ENCODE data around the gene FRMD8.

The FRMD8 gene

DNA sequence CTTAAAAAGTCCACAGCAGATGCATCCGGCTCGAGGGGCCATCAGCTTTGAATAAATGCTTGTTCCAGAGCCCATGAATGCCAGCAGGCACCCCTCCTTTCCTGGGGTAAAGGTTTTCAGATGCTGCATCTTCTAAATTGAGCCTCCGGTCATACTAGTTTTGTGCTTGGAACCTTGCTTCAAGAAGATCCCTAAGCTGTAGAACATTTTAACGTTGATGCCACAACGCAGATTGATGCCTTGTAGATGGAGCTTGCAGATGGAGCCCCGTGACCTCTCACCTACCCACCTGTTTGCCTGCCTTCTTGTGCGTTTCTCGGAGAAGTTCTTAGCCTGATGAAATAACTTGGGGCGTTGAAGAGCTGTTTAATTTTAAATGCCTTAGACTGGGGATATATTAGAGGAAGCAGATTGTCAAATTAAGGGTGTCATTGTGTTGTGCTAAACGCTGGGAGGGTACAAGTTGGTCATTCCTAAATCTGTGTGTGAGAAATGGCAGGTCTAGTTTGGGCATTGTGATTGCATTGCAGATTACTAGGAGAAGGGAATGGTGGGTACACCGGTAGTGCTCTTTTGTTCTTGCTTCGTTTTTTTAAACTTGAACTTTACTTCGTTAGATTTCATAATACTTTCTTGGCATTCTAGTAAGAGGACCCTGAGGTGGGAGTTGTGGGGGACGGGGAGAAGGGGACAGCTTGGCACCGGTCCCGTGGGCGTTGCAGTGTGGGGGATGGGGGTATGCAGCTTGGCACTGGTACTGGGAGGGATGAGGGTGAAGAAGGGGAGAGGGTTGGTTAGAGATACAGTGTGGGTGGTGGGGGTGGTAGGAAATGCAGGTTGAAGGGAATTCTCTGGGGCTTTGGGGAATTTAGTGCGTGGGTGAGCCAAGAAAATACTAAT, 38.0 kb downstream of the FRMD8 start:
- DNase-seq (ENCODE audit: low read depth, low spot score) = no peak

DNA sequence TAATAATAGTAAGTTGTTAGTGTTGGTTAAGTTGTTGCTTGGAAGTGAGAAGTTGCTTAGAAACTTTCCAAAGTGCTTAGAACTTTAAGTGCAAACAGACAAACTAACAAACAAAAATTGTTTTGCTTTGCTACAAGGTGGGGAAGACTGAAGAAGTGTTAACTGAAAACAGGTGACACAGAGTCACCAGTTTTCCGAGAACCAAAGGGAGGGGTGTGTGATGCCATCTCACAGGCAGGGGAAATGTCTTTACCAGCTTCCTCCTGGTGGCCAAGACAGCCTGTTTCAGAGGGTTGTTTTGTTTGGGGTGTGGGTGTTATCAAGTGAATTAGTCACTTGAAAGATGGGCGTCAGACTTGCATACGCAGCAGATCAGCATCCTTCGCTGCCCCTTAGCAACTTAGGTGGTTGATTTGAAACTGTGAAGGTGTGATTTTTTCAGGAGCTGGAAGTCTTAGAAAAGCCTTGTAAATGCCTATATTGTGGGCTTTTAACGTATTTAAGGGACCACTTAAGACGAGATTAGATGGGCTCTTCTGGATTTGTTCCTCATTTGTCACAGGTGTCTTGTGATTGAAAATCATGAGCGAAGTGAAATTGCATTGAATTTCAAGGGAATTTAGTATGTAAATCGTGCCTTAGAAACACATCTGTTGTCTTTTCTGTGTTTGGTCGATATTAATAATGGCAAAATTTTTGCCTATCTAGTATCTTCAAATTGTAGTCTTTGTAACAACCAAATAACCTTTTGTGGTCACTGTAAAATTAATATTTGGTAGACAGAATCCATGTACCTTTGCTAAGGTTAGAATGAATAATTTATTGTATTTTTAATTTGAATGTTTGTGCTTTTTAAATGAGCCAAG, 38.9 kb downstream of the FRMD8 start:
- DNase-seq (ENCODE audit: low read depth, low spot score) = no peak

DNA sequence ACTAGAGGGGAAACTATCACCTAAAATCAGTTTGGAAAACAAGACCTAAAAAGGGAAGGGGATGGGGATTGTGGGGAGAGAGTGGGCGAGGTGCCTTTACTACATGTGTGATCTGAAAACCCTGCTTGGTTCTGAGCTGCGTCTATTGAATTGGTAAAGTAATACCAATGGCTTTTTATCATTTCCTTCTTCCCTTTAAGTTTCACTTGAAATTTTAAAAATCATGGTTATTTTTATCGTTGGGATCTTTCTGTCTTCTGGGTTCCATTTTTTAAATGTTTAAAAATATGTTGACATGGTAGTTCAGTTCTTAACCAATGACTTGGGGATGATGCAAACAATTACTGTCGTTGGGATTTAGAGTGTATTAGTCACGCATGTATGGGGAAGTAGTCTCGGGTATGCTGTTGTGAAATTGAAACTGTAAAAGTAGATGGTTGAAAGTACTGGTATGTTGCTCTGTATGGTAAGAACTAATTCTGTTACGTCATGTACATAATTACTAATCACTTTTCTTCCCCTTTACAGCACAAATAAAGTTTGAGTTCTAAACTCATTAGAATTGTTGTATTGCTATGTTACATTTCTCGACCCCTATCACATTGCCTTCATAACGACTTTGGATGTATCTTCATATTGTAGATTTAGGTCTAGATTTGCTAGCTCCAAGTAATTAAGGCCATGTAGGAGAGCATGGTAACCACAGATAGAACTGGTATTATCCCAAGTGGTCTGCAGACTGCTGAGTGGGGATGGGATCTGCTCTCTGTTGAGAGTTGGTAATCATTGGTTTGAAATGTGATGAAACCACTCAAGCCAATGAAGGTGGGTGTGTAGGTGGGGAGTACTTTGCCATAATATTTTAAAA, 39.8 kb downstream of the FRMD8 start:
- DNase-seq (ENCODE audit: low read depth, low spot score) = no peak

DNA sequence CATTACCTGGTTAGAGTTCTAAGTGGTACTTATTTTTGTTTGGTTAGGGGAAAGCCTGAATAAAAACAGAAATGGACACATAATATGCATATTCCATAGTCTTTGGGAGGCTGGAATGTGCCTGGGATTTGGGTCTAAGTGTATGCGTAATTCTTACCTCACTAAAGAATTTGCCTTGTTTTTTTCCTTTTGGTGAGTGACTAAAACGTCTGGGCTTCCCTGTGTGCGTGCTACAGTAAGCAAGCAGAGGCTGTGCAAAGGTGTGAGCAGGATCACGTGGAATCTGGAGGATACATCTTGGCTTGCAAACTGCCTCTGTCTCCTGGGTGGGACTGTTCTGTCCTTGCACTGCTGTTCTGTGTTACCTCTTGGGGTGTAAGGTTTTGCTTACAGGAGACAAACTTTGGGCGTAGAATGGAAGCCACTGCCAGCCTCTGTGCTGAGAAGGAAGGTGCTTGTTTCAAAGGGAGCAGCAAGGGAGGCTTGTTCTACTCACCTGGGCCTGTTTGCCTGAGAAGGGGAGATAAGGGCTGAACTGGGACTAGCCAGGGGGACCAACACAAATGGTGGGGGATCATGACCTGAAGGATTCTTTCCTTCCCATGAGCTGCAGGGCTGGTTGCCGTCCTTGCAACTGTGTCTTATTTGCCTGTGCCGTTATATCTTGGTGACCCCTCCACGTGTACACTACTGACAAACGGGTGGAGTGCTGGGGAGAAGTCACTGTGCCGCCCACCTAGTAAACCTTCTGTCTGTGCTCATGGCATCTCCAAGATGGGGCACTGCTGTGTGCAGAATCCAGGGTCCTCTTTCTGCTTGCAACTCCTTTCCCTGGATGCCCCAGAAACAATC, 40.6 kb downstream of the FRMD8 start:
- no peak for DNase-seq (ENCODE audit: low read depth, low spot score)

DNA sequence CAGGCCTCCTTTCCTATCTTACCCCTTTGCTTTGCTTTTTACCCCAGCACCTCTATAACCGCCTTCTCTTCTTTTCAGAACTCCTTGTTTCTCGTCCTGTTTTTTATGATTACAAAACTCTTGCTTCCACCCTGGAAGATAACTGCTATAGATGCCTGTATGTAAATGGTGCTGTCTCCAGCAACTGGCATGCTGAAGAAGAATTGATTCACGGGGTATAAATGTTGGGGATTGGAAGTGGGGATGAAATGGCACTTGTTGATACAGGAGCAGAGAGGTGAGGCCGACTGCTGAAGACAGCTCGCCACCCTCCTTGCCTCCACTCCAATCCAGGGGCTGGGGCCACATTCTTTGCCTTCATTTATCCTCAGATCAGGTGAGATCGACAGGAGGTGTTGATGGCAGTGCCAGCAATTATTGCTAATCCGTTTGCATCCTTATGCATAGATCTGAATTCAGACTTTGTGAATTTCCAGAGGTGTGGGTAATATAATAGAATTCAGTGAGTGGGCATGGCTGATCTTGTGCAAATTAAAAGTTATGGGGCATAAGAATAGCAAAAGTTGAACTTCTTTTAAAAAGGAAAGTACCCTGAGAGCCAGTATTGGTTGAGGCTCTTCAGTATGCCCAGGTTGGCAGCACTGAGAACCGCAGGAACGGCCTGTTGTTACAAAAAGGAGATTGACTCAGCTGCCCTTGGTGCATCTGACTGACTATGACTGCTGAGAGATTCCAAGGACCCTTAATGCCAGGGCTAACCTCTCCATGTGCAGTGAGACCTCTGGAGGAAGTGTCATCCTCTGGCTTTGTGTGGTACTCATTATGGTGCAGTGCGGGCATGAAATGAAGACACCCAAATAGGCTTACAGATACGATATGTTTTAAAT, 41.5 kb downstream of the FRMD8 start:
- no peak for DNase-seq (ENCODE audit: low read depth, low spot score)

DNA sequence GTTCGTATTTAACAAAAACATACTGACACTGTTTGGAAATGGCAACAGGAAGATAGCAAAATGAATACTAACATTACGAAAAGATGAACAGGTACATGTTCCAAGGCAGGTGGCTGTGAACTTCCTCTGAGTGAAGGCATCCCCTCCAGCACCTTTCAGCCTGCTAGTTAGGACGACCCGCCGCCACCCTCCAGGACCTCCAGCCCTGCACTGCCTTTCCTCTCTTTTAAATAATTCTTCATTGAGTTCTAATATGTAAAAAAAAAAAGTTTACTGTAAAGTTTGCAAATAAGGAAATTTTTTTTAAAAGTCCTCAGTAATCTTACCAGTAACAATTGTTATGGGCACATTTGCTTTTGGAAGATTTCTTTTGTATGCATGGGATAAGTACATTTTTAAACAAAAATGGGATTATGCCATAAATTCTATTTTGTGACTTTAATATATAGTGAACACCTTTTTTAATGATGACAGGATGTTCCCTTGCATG, 42.2 kb downstream of the FRMD8 start:
- no peak for DNase-seq (ENCODE audit: low read depth, low spot score)

DNA sequence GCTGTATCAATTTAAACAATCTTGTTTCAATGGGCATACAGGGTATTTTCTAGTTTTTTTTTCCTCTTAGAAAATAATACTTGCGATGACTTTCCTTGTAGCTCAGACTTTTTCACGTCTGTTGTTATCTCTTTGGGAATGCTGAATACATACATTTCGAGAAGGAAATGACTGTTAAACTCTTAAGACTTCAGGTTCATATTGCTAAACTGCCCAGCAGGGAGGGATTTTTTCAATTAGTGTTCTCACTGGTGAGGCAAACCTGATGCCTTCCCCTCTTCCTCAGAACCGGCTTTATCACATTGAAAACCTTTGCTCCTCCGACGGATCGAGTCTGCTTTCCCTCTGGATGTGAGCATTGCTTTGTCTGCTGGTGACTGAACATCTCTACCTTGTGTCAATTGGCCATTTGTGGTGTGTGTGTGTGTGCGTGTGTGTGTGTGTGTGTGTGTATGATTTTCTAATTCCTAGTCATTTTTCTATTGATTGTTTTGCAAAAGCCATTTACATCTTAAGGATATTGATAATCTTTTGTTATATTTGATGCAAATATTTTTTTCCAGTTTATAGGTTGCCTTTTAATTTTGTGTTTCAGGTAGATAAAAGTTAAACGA, 42.7 kb downstream of the FRMD8 start:
- DNase-seq (ENCODE audit: low read depth, low spot score) = no peak

DNA sequence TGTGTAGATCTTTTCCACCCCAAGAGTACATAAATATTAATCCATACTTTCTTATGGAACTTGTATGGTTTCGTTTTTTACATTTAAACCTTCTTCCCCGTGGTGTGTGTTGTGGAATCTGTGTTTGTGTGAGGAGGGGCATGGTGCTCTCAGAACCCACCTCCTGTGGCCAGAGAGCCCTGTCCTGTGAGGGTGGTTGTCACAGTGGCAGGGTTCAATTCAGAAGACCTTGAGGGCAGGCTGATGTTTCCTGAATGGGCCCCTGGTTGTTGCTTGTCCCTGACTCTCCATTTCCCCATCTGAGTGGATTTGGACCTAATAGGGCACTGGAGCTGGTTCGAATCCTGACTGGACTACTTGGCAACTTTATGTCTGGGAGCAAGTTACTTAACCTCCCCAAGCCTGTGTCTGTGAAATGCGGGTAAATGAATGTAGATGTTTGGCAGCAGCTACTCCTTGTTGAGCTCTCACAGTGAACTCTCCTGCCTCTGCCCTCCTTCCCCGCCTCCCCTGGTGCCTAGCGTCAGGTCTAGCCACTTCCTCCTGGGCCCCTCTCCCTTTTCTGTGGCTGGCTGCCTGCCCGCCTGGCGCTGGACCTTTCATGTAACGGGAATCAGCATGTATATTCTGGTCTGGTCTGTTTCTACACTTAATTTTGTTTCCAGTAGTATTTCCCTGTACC, 43.4 kb downstream of the FRMD8 start:
- no peak for DNase-seq (ENCODE audit: low read depth, low spot score)

DNA sequence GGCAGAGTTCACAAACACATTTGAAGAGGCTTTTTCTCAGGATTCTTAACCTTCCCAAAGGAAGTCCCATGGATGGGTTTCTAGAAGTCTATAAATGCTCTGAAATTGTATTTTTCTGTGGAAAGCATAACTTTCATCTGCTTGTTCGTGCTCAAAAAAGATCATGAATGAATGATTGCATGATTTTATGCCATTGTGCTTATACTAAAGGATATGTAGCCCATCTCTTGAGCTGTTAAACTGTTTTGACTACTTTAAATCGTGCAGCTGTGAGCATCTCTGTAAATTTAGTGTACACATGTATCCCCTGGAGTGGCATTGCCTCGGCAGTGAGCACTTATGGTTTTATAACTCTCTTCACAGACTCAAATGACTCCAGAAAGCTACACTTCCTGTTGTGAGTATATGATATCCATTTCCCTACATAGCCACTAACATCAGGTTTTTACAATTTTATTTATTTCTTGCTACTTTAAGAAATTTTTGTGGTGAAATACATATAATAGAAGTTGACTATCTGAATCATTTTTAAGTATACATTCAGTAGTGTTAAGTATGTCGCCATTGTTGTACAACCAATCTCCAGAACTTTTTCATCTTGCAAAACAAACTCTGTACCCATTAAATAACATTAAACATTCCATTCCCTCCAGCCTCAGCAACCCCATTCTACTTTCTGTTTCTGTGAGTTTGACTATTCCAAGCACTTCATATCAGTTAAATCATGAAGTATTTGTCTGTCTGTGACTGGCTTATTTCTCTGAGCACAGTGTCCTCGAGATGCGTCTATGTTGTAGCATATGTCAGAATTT, 44.2 kb downstream of the FRMD8 start:
- DNase-seq (ENCODE audit: low read depth, low spot score) = no peak

DNA sequence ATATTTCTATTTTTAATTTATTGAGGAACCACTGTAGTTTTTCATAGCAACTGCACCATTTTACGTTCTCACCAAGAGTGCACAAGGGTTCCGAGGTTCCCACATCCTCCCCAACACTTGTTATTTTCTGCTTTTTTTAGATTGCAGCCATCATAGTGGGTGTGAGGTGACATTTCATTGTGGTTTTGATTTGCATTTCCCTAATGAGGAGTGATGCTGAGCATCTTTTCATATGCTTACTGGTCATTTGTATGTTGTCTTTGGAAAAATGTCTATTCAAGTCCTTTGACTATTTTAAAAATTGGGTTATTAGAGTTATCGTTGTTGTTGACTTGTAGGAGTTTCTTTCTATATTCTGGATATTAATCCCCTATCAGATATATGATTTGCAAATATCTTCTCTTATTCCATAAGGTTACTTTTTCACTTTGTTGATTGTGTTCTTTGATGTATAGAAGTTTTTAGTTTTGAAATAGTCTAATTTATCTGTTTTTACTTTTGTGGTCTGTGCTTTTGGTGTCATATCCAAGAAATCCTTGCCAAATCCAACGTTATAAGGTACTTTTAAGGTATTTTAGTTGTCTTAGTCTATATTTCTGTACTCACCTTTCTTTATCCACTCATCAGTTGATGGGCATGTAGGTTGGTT, 45.1 kb downstream of the FRMD8 start:
- no peak for DNase-seq (ENCODE audit: low read depth, low spot score)

DNA sequence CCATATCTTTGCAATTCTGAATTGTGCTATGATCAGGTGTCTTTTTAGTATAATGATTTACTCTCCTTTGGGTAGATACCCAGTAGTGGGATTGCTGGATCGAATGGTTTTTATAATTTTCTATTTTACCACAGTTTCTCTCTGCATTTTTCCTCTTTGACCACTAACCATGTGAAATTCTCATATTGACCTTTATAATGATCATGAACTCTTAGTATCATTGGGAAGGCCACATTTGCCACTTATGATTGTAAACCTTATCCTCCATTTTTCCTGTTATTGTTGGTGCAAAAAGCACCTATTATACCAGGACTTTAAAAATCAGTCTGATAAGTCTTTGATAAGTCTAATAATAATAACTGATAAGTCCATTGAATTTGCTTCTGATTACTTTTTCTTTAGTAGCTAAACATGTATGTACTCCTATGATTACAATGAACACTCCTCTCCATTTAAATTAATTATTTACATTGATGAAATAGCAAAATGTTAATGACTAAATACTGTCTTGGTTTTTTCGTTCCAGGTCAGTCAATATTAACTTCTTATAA, 45.7 kb downstream of the FRMD8 start:
- DNase-seq (ENCODE audit: low read depth, low spot score) = no peak

DNA sequence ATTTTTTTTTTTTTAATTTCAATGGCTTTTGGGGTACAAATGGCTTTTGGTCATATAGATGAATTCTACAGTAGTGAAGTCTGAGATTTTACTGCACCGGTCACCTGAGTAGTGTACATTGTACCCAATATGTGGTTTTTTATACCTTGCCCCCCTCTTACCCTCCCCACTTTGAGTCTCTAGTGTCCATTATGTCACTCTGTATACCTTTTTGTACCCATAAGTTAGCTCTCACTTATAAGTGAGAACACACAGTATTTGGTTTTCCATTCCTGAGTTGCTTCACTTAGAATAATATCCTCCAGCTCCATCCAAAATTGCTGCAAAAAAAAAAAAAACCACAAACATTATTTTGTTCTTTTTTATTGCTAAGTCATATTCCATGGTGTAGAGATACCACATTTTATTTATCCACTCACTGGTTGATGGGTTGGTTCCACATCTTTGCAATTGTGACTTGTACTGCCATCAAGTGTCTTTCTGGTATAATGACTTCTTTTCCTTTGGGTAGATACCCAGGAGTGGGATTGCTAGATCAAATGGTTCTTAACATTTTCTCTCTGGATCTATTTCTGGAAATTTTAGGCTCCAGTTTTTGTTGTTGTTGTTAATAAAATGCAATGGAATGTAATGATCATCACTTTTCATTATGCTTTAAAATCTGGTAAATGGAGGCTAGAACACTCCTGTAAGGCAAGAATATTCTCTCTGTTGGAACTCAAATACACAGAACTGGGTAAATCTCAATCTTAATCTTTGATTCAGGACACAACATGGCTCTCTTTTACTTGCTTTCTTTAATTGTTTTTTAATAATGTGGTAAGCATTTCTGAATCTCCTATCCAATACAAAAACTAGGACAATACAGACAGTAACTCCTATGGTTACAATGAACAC, 46.5 kb downstream of the FRMD8 start:
- no peak for DNase-seq (ENCODE audit: low read depth, low spot score)

DNA sequence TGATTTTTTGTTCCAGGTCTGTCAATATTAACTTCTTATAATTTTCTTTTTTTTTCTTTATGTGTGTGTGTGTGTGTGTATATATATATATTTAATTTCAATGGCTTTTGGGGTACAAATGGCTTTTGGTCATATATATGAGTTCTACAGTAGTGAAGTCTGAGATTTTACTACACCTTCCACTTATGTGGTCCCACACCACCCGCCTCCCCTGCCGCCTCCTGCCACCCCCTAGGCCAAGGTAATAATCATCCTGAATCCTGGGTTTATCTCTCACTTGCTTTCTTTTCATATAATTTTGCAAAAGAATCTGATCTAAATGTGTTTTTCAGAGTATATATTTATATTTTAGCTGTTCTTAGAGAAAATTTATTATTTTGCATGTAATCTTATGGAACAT, 47.2 kb downstream of the FRMD8 start:
- DNase-seq (ENCODE audit: low read depth, low spot score) = no peak

DNA sequence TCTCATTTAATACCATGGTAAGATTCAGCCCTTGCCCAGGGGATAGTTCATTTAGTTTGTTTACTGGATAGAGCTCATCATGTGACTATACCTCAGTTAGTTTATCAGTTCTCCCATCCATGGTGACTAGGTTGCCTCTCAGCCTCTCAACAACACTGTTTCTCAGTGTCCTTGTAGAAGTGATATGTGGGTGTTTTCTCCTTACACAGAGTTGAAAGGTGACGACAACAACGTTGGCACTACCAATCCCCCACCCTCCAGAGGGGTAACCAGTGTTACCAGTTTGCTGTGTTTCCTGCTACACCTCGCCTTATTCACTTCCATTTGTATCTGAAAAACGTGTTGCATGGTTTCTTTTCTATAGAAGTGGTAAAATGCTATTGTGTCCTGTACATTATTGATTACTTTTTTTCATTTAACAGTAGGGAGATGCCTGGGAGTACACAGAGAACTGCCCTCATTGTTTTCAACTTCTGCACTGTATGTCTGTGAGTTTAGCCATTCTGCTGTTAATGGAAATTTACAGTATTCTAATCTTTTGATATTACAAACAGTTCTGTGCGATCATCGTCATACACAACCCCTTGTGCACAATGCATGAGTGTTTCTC, 47.7 kb downstream of the FRMD8 start:
- DNase-seq (ENCODE audit: low read depth, low spot score) = no peak

DNA sequence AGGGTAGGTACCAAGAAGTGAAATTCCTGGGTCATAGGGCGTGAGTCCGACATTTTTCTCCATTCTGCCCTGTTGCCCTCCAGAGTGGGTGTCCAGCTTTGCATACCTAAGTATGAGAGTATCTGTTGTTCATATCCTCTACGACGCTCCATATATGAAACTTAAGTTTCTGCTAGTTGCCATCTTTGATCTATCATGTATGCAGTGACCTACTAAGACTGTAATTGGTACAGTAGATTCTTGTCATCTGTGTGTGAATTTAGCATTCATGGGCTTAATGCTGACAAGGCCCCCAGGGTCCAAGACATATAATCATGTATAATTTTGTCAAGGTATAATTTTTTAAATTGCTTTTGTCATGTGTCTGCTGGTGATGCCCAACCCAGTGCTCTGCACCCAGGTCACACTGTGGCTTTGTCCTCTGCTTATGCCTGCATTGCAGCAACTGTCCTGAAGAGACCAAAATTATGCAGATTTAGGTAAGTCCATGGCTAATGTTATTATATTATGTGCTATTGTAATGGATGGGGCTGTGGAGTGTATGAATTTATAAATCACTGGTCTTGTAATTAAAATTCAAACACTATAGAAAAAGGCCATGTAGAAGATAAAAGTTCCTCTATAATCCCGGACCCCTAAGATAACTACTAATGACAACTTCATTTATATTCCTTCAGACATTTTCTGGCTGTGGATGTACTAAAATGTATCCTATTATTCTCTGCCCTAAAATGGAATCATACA, 48.4 kb downstream of the FRMD8 start:
- no peak for DNase-seq (ENCODE audit: low read depth, low spot score)
